GM23248 (cell line): Measurements from ENCODE around the gene DYNLT1.

Experiments used
- EZH2 ChIP-seq: fragments of 200-600 bp; sonication (generic); IDR thresholded peaks from 2 replicates; pipeline ENCODE4 v1.6.1; 2018; ENCODE audit warnings: antibody characterized with exemption, mild to moderate bottlenecking; ENCODE audit not compliant: insufficient read depth, poor library complexity, severe bottlenecking
- EZH2phosphoT487 ChIP-seq: fragments of 200-600 bp; sonication (generic); IDR thresholded peaks from 2 replicates; pipeline ENCODE4 v1.6.1; 2018; ENCODE audit warnings: antibody characterized with exemption, moderate library complexity, mild to moderate bottlenecking, low read depth; ENCODE audit not compliant: insufficient read depth

GRCh38 chr6:158607411-158608170 lies 37.0 kb downstream of the DYNLT1 start:
- no peak for TF ChIP-seq EZH2
- no peak for TF ChIP-seq EZH2phosphoT487
